GM18520 (cell line): ENCODE data around the gene MREG.
"Not testable (repeated sequence)": the region's sequence is repeated elsewhere in the genome, so short reads cannot be mapped to it uniquely, and the experiment has no call there.

ENCODE experiments used
- ATAC-seq: cut with Tn5 transposase; IDR thresholded peaks from one replicate; pipeline ENCODE4 v1.9.1; 2021; ENCODE audit not compliant: unreplicated experiment

MREG gene

DNA sequence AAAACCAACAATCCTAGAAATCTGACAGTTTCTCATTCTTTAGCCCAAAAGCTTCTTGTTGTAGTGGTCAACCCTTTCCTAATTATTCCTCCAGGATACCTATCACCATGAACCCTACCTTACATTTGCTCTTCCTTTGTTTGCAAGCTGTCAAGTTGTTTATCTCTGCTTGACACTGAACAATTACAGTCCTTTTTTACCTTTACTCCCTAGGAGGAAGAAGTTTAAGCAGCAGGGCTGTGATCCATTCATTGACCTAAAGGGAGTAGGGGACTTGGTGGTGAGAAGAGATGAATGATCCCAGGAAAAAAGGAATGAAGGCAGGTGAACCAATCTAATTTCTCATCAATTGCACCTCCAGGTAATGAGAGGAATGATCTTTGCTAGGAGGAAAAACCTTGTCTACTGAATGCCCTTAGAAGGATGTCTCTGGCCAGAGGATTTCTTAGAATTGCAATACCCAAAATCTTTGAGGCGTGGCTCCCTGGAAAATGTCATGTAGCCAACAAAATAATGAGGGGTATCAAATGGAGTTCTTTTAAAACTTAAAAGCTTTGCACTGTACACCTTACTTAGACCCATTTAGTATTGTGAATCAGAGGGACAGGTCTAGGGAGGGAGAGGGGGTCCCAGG lies 47.7 kb downstream of the MREG start:
- no peak for ATAC-seq

- no peak for ATAC-seq
Measured at GRCh38 chr2:215961981-215962380, 51.4 kb downstream of the MREG start.

DNA sequence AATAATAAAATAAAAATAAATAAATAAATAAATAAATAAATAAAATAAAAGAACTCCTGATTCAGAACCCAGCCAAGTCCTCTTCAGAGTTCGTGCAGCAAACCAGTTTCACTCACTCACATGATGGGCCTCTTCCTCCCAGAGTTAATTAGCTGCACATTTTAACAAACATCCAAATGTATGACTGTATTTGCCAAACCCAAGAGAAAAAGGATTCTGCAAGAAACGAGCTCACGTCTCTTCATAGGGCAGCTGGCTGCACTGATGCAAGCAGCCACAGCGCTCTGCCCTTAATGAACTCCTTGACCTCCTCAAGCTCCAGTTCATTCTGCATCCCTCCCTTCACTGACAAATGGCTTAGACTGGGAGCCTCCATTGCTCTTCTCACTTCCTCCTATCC lies 55.1 kb downstream of the MREG start:
- ATAC-seq: no peak

DNA sequence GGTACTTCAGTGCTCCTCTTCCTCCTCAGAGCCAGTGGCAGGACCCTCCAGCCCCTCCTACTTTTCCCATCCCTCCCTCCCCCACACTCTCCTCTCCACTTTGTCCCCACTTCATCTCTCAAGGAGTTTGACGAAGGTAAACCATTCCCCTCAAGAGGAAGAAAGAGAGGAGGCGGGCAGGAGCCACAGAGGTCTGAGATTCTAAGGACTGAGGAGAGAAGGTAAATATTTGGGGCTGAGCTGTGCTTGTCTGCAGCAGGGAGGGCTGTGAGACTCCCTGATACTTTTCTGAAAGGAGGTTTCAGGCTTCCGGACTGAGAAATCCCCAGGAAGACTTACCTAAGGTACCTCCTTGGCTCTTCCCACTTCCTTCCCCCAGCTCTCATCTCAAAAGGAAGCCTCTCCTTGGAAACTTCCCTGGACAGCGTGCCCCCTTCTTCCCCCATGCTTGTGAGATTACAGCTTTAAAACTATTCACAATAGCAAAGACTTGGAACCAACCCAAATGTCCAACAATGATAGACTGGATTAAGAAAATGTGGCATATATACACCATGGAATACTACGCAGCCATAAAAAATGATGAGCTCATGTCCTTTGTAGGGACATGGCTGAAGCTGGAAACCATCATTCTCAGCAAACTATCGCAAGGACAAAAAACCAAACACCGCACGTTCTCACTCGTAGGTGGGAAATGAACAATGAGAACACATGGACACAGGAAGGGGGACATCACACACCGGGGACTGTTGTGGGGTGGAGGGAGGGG lies 55.8 kb downstream of the MREG start:
- ATAC-seq: not testable (repeated sequence)

- no peak for ATAC-seq
Measured at GRCh38 chr2:215952860-215953637, 60.3 kb downstream of the MREG start.

DNA sequence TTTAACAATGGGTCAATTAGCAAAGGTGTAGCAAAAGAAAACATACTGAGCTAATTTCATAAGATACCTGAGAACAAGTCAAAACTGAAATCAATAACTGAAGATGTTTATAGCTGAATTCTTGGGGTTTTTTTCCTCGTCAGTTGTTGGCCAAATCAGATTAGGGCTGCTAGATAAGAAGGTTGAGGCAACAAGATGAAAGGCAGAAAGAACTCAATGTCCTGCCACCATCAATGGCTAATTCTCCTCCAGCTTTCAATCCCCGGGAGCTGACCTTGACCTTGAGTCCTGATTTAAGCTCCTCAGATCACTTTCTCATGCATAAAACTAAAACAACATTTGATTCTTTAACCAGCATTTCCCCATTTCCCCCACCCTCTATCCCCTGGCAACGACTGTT lies 61.8 kb downstream of the MREG start:
- ATAC-seq: no peak

DNA sequence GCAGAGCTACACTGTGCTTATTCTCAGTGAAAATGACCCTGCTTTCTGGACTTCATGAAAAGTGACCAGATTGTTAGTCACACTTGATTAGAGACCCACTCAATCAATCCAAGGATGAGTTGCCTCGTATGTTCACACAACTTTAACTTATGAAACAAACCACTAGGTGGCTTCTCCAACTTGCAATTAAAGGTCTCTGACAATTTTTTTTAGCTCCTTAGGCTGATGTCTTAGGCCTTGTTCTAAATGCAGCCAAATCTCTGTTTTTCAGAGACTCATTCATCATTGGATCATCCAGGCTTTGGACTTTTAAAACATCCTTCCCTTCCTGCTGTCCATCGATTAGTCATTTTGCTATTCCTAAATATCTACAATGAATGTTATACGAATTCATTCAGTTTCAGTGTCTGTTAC lies 63.4 kb downstream of the MREG start:
- ATAC-seq: peak; percentile 62

DNA sequence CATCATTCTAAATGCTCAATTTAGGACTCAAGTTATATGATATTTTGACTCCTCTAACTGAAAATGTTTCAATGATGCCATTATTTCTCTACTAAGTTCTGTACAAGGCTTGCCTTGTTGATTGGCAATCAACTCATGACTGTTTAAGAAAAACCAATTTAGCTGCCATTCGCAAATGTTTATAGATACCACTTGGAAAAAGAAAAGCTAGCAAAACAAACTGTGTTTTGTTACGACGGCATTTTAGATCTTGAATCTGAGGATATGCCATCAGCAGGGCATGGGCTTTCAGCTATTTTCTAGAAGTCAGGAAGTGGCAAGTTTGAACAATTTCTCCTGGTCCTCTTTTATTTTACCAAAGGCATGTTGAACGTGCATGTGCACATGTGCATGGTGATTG lies 65.3 kb downstream of the MREG start:
- ATAC-seq: no peak

DNA sequence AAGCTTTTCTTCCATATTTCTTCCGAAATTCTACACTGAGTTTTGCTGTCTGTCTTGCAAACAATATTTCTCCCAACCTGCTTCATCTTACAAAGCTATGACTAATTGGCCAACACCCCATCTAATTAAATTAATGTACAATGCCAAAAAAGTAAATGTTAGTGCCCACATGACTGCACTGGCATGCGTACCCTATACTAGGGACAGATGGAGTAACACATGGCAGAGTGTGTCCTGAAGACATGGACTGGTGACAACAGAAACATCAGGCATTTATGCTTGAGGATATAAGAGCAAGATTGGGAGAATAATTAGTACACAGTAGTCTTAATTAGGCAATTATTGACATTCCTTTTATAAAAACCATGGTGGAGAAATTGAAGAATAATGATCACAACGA lies 66.8 kb downstream of the MREG start:
- no peak for ATAC-seq

DNA sequence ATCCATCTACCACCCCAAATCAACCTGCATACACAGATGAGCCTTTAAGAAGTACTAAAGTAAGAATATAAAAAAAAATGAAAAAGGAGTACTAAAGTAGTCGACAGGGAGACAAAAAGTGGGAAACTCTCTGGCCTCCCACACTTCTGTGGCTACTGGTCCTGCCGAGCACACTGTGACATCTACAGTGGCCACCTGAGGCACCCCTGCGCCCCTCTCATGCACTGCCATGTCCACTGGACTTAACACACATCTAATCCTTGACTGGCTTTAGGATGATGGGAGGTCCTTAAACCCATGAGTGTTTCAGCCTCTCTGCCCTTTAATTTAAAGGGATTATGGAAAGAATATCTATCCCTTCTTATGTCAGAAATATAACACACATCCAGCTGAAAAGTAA lies 71.2 kb downstream of the MREG start:
- ATAC-seq: no peak

DNA sequence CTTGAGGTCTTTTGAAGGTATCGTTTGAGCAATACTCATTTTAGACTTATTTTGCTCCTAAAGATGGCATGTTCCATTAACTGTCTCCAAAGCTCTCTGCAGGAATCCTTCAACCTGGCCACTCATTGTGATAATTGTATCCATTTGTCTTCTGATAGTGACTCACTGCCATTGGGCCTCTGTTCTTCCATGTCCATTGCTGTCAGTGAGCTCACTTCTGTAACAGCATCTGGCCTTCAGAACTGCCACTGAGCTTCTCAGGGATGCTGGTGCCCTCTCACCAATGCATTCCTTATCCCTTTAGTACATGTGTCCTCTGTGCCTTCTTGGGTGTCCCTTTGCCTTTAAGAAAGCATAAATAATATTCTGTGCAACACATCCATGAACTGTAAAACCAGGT lies 71.6 kb downstream of the MREG start:
- ATAC-seq: no peak

- no peak for ATAC-seq
Measured at GRCh38 chr2:215940645-215941184, 72.6 kb downstream of the MREG start.

DNA sequence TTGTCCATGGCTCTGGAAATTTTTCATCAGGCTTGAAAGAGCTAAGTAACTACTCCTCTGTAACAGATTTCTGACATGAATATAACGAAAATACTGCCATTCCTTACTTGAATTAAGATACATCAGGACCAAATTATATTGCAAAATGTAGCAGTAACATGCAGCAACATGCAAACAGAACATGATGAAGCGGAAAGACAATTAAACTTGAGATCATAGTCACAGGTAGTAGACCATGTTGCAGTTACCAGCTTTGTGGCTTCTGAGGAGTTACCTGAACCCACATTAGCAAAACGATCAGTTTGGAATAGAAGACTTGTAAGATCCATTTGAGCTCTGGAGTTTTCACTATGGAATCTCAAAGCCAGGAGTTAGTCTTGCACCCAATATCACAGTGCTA lies 76.2 kb downstream of the MREG start:
- ATAC-seq: no peak

GRCh38 chr2:215933151-215933550 lies 80.2 kb downstream of the MREG start:
- ATAC-seq: no peak

DNA sequence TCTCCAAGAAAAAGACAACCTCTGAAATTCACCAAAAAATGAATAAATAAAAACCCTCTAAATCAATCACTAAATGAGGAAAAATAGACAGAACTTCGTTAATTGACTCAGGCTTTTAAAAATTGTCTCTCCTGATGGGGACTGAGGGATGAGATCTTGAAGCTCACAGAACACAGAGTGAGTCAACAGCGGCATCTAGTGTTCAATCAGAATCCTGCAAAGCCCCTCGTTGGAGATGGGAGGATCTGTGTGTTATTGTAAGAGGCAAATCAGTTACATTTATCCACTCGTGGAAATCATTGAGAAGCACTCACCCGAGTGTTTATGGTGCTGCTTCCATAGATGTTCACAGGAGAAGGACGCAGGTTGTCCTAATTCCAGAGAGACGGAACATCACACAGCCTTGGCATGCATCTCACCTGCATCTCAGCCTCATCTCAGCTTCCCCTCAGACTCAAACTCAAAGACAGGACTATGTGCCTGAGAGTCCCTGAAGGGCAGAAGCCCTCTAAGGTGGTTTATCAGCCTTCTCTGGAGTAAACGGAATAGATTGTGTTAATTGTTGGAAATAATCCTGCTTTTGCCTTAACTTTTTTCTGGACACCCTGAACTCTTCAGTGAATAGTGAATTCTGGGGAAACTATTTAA lies 82.0 kb downstream of the MREG start:
- ATAC-seq: peak; percentile 75

DNA sequence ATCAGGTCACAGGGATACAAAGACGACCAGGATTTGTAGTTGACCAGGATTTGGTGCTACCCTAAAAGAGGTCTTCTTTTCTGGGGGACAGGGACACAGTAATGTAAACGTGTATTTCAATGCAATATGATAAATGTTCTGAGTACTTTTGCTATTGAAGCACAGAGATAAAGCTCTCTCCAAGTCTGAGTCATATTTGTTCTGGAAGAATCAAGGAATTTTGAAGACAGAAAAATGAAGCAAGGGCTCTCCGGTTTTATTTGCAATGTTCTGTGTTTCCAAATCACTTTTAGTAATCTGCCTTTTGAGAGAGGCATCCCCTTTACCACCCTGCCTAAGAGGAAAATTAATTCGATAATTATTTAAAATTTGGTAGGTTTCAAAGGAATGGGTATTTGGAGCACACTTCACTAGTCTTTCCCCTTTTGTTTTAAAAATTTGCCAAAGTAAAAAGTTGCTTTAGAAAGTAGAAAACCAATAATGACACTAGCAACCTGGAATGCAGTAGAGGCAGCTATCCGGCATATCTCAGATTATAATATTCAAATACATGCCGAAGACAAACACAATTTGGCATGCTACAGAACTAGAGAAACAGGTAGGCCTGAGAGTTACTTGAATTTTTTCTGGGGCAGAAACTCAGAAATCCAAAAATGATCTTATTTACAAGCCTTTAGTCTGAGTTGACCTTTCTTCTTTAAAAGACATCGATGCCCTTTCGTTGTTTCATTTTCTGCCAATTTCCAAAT lies 82.7 kb downstream of the MREG start:
- no peak for ATAC-seq

GRCh38 chr2:215929602-215930335 lies 83.6 kb downstream of the MREG start:
- ATAC-seq: no peak

DNA sequence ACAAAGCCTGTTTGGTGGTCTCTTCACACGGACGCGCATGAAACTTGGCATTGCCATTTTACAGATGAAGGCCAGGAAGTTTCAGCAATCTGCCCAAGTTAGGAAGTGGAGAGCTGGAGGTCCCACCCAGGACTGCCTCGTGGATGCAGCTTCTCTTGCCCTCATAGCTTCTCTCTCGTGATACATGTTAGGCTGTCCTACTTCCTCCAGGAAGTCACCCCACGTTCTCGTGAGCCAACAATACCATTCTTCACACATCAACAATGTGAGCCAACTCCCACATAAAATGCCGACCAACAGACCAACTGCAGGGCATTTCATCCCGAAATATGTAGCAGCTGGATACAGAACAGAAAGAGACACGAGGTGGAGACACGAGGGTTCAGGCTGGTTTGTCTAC lies 85.3 kb downstream of the MREG start:
- no peak for ATAC-seq

DNA sequence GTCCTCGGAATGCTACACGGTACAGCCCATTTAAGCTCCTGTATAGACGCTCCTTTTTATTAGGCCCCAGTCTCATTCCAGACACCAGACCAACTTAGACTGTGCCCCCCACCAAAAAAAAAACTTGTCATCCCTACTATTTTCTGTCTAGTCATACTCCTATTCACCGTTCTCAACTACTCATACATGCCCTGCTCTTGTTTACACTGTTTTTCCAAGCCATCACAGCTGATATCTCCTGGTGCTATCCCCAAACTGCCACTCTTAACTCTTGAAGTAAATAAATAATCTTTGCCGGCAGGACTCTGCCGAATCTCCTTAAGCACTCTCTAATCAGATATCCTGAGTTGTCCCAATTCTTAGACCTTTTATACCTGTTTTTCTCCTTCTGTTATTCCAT lies 86.4 kb downstream of the MREG start:
- not testable (repeated sequence) for ATAC-seq

DNA sequence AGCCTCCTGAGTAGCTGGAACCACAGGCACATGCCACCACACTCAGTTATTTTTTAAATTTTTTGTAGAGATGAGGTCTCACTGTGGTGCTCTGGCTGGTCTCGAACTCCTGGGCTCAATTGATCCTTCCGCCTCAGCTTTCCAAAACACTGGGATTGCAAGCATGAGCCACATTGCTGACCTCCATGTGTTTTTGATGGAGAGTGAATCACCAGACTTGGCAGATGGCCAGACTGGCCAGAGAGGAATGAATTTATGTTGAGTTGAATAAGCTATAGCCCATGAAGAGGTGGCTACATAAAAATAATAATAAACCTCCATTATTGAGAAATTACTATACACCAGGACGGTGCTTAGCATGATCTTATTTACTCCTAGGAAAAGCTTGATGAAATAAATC lies 91.5 kb downstream of the MREG start:
- no peak for ATAC-seq
